ENCODE measurements around the gene HOXC10. TPM values are rescaled to one million over a fixed set of nuclear protein-coding genes. Genes with fewer than 3 reads are reported as not detected.

HOXC10 gene
- total RNA-seq, 1 donor from 2014 or later: not detected

- DNase-seq (no peak), ATAC-seq (no peak)
- intact Hi-C loops (cut with DNase I): no loop called here
- H3K9me3 ChIP-seq: no peaks in the 10 kb centered on the region
- TF ChIP-seq CTCF (IDR thresholded peaks at IDR 0.05): no peak
- H3K4me3 ChIP-seq: no peak overlapping the region
- peaks cover 13% of the 10 kb centered on the region for H3K4me1 ChIP-seq
- peaks cover 100% of the 10 kb centered on the region for H3K27me3 ChIP-seq (ENCODE audit: low read depth)
- H3K36me3 ChIP-seq: no peaks in the 10 kb centered on the region
- H3K27ac ChIP-seq: no peak overlapping the region
Measured at GRCh38 chr12:53968214-53969127, 16.5 kb upstream of the HOXC10 start.

- no peaks in the 10 kb centered on the region for H3K36me3 ChIP-seq
- no peak for TF ChIP-seq CTCF (IDR thresholded peaks at IDR 0.05)
- no peak overlapping the region for H3K27ac ChIP-seq
- DNase-seq (no peak), ATAC-seq (no peak)
- peaks cover 98% of the 10 kb centered on the region for H3K27me3 ChIP-seq (ENCODE audit: low read depth)
- H3K9me3 ChIP-seq: no peaks in the 10 kb centered on the region
- intact Hi-C loops (cut with DNase I): no loop called here
- H3K4me3 ChIP-seq: no peak overlapping the region
- peaks cover 17% of the 10 kb centered on the region for H3K4me1 ChIP-seq
Measured at GRCh38 chr12:53969588-53970259, 15.2 kb upstream of the HOXC10 start.

GRCh38 chr12:53970451-53970850 is 14.5 kb upstream of the HOXC10 start:
- no peak for ATAC-seq

GRCh38 chr12:53971129-53971528 is 13.8 kb upstream of the HOXC10 start:
- Histone ChIP-seq H3K27ac (no peak overlapping the region), H3K9me3 (no peaks in the 10 kb centered on the region), H3K4me1 (peaks cover 17% of the 10 kb centered on the region), H3K4me3 (no peak overlapping the region), H3K27me3 (ENCODE audit: low read depth) (peaks cover 98% of the 10 kb centered on the region), H3K36me3 (no peaks in the 10 kb centered on the region)
- DNase-seq (no peak), ATAC-seq (no peak)
- no peak for TF ChIP-seq CTCF (IDR thresholded peaks at IDR 0.05)
- intact Hi-C loops (cut with DNase I): no loop called here

More at GRCh38 chr12:53970451-53970850, 14.5 kb upstream of the HOXC10 start:
- Histone ChIP-seq H3K27me3 (ENCODE audit: low read depth) (peaks cover 98% of the 10 kb centered on the region), H3K9me3 (no peaks in the 10 kb centered on the region), H3K27ac (no peak overlapping the region), H3K4me3 (no peak overlapping the region), H3K4me1 (peaks cover 22% of the 10 kb centered on the region), H3K36me3 (no peaks in the 10 kb centered on the region)
- DNase-seq: no peak
- intact Hi-C loops (cut with DNase I): no loop called here
- TF ChIP-seq CTCF (IDR thresholded peaks at IDR 0.05): no peak

- ATAC-seq (no peak), DNase-seq (no peak)
- TF ChIP-seq CTCF (IDR thresholded peaks at IDR 0.05): no peak
- H3K36me3 ChIP-seq: no peaks in the 10 kb centered on the region
- peaks cover 98% of the 10 kb centered on the region for H3K27me3 ChIP-seq (ENCODE audit: low read depth)
- no peak overlapping the region for H3K4me3 ChIP-seq
- H3K4me1 ChIP-seq: peaks cover 12% of the 10 kb centered on the region
- no peak overlapping the region for H3K27ac ChIP-seq
- intact Hi-C loops (cut with DNase I): no loop called here
- no peaks in the 10 kb centered on the region for H3K9me3 ChIP-seq
Measured at GRCh38 chr12:53971686-53972085, 13.3 kb upstream of the HOXC10 start.
